Colonic mucosa (tissue), 4 donors: ENCODE data around the gene COX6B2. TPM values are rescaled to one million over a fixed set of nuclear protein-coding genes. Genes with fewer than 3 reads are reported as not detected.

Experiments used
- DNase-seq: peaks from one replicate; pipeline ENCODE4 v3.0.0-alpha.2; 2020
- H3K27ac ChIP-seq: fragments of 200-600 bp; one replicate; pipeline ENCODE4 v1.8.0; 2021
- H3K27me3 ChIP-seq: fragments of 200-600 bp; one replicate; pipeline ENCODE4 v1.8.0; 2021
- H3K36me3 ChIP-seq: fragments of 200-600 bp; one replicate; pipeline ENCODE4 v1.8.0; 2021
- H3K4me1 ChIP-seq: fragments of 200-600 bp; one replicate; pipeline ENCODE4 v1.8.0; 2021; ENCODE audit warnings: mild to moderate bottlenecking
- H3K4me3 ChIP-seq: fragments of 200-600 bp; one replicate; pipeline ENCODE4 v1.8.0; 2021
- H3K9ac ChIP-seq, 2 donors: one replicate each; pipeline ENCODE4 v1.7.0; 2013; ENCODE audit warnings: control low read depth in 2 of 2, low read depth in 2 of 2, low read length in 2 of 2
- H3K9me3 ChIP-seq: fragments of 200-600 bp; one replicate; pipeline ENCODE4 v1.8.0; 2021
- CTCF ChIP-seq: fragments of 200-600 bp; IDR thresholded peaks from one replicate; pipeline ENCODE4 v1.8.0; 2022; ENCODE audit warnings: antibody characterized with exemption, mild to moderate bottlenecking
- intact Hi-C: fragments of 100-400 bp; cut with DNase I; formaldehyde crosslinking; loops from one replicate; pipeline ENCODE4 v1.14.1; 2022
- total RNA-seq, 2 donors: library from RNA; stranded (reverse); fragmentation: NEBNext Ultra II Directional in 1 of 2; extraction: Animal tissue kit (Norgen Biotek cat#: 25700) in 1 of 2; gene quantifications; one replicate each; pipeline ENCODE4 v1.2.1, GENCODE V29; 2021
- donor health status: healthy.
- donor health status: DM: no; HTN: no; CAD: no.
- donor health status: DM: no; HTN: no; CAD: no.

The COX6B2 gene
- total RNA-seq, 2 donors from 2014 or later: 12.9 to 15.2 TPM

- Histone ChIP-seq H3K27ac (no peak overlapping the region), H3K4me1 (no peaks in the 10 kb centered on the region), H3K4me3 (no peak overlapping the region), H3K9me3 (no peaks in the 10 kb centered on the region), H3K36me3 (no peaks in the 10 kb centered on the region), H3K9ac (no peak overlapping the region), H3K27me3 (no peaks in the 10 kb centered on the region)
- no peak for DNase-seq
- intact Hi-C loops: no loop called here
- no peak for TF ChIP-seq CTCF
Observed at GRCh38 chr19:55305983-55306562, 48.4 kb downstream of the COX6B2 start.

- intact Hi-C loops: no loop called here
- H3K36me3 ChIP-seq: no peaks in the 10 kb centered on the region
- no peak for TF ChIP-seq CTCF
- no peak overlapping the region for H3K4me3 ChIP-seq
- no peak overlapping the region for H3K9ac ChIP-seq
- no peak overlapping the region for H3K27ac ChIP-seq
- DNase-seq: peak; percentile 40
- no peaks in the 10 kb centered on the region for H3K27me3 ChIP-seq
- no peaks in the 10 kb centered on the region for H3K4me1 ChIP-seq
- H3K9me3 ChIP-seq: no peaks in the 10 kb centered on the region
Observed at GRCh38 chr19:55305491-55305890, 49.0 kb downstream of the COX6B2 start.

GRCh38 chr19:55304980-55305379 is 49.5 kb downstream of the COX6B2 start:
- Histone ChIP-seq H3K27ac (no peak overlapping the region), H3K9ac (no peak overlapping the region), H3K9me3 (no peaks in the 10 kb centered on the region), H3K4me1 (no peaks in the 10 kb centered on the region), H3K4me3 (no peak overlapping the region), H3K36me3 (no peaks in the 10 kb centered on the region), H3K27me3 (no peaks in the 10 kb centered on the region)
- DNase-seq: no peak
- intact Hi-C loops: no loop called here
- TF ChIP-seq CTCF: no peak

- H3K4me1 ChIP-seq: no peaks in the 10 kb centered on the region
- no peak for DNase-seq
- H3K9me3 ChIP-seq: no peaks in the 10 kb centered on the region
- no peak overlapping the region for H3K27ac ChIP-seq
- no peaks in the 10 kb centered on the region for H3K36me3 ChIP-seq
- no peaks in the 10 kb centered on the region for H3K27me3 ChIP-seq
- TF ChIP-seq CTCF: no peak
- no peak overlapping the region for H3K9ac ChIP-seq
- intact Hi-C loops: no loop called here
- H3K4me3 ChIP-seq: no peak overlapping the region
Observed at GRCh38 chr19:55304279-55304978, 50.1 kb downstream of the COX6B2 start.

- TF ChIP-seq CTCF: no peak
- no peaks in the 10 kb centered on the region for H3K36me3 ChIP-seq
- no peaks in the 10 kb centered on the region for H3K27me3 ChIP-seq
- H3K4me3 ChIP-seq: no peak overlapping the region
- DNase-seq: no peak
- no peak overlapping the region for H3K27ac ChIP-seq
- no peaks in the 10 kb centered on the region for H3K4me1 ChIP-seq
- H3K9ac ChIP-seq: no peak overlapping the region
- H3K9me3 ChIP-seq: no peaks in the 10 kb centered on the region
- intact Hi-C loops: loop anchor here (2.0 kb wide), 1 partner anchor 79 kb away; no protein-coding TSS in a partner anchor
Observed at GRCh38 chr19:55303477-55303876, 51.0 kb downstream of the COX6B2 start.
